Measurements from ENCODE around the gene CMTM1.
A peak's percentile ranks its signal among the peaks of the same experiment; 100 is the strongest.
"Not testable (repeated sequence)": the region's sequence is repeated elsewhere in the genome, so short reads cannot be mapped to it uniquely, and the experiment has no call there.

CMTM1 gene

DNA sequence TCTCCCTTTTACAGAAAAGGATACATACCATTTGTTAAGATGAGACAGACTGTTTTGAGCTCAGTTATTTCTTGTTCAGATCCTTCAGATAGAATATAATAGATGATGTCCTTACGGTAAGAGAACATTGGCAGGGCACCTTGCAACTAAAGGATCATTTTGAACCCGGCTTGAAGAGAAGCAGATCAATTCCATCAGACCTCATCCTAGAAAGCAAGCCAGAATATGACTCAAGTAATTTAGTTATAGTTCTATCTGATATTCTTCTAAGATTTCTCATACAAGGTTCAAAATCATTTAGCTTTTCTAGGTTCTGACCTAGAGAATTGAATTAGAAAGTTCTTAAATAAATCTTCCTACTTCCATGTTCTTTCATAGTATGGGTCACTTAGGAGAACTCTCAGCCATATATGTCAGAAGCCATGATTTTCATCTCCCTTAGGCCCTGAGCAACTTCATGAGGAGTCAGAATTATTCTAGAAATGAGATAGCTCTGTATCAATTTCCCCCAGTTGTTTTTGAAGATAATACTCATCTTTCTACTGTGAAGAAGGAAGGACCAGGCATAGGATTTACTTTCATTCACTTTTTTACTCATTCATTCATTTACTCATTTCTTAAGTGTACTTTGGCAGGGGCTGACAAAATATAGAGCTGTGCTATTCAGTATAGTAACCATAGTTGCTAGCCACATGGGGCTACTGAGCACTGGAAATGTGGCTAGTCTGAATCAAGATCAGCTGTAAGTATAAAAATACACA, 2.5 kb upstream of the CMTM1 start:
- no peak for DNase-seq

DNA sequence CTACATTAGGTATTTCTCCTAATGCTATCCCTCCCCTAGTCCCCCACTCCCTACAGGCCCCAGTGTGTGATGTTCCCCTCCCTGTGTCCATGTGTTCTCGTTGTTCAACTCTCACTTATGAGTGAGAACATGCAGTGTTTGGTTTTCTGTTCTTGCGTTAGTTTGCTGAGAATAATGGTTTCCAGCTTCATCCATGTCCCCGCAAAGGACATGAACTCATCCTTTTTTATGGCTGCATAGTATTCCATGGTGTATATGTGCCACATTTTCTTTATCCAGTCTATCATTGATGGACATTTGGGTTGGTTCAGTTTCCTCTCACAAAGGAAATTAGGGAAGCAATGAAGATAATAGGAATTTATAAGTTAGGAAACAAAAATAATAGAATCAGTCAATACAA, 1.0 kb downstream of the CMTM1 start:
- DNase-seq, result not testable (repeated sequence)

DNA sequence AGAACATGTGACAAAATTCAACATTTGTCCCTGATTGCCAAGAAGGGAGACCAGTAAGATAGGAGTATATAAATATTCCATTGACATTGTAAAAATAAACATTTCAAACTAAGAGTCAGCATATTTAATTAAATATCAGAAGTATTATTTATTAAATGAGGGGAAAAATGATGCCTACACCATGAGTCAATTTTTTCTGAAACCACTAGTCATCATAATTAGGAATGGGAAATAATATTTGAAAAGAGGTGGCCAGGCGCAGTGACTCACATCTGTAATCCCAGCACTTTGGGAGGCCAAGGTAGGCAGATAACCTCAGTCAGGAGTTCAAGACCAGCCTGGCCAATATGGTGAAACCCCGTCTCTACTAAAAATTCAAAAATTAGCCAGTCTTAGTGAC, 2.1 kb downstream of the CMTM1 start:
- no peak for DNase-seq

DNA sequence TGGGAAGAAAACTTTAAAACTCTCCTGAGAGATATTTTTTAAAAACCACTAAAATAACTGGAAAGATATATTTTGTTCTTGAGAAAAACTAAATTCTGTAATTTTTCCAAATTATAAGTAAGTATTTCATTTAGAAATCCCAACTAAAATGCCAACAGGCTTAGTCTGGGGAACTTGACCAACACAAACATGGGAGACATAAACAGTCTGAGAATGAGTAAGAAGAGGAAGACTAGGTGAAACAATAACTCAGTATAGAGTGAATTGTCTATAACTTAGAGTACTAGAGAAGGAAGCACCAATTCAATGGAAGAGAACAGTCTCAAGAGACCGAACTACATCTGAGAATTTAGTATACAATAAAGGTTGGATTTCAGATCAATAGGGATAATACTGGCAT, 2.9 kb downstream of the CMTM1 start:
- no peak for DNase-seq

DNA sequence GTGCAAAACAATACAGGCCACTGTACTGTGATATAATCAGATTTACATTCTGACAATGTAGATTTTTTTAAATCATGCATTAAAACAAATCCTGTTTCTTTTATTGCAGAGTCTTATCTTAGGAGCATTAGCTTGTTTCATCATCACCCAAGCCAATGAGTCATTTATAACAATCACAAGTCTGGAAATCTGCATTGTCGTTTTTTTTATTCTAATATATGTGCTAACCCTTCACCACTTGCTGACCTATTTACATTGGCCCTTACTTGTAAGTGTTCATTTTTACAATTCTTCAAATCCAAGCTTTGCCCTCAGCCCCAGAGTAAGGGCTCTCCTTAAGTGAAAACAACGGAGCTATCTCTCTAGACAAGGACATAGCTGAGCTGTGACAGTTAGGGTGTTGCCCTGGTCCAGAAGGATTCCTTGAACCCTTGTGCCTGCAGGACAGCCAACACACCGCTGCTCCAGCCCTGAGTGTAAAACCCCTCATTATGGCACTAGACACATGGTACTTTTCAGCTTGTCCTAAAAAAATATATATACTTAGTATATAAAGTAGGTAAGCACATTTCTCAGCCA, 3.7 kb downstream of the CMTM1 start:
- no peak for DNase-seq

DNA sequence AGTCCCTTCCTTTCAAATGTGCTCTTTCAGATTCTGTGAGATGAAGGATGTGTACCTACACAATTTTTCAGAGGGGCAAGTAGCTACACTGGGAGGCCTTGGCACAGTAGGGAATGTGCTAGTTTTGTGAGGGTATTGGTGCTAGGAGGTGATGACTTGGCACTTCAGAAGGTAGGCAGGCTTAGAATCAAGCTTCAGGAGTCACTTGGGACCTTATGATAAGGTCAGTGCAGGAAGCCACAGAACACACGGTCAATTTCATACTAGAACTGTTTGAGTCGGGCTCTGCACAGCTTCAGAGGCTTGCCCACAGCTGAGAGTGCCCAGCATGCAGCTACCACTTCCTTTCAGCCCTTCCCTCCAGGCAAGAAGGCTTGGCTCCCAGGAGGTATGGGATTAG, 6.1 kb downstream of the CMTM1 start:
- DNase-seq, result no peak

DNA sequence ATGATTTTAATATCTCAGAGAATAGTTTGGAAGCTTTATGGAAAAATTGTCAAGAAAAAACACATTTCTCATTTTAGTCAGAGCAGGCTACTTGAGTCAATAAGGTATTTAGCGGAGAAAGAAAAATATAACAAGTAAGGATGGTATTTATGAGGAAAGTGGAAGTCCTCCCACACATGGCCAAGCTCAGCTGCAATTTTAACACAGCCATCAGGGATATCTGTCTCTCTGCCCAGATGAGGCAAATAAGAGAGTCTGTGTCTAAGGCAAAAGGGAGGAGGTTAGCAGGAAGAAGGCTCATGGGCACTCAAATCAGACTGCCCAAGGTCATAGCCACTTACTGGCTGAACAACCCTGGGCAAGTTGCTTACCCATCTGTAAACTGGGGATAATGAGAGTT, 7.8 kb downstream of the CMTM1 start:
- no peak for DNase-seq

DNA sequence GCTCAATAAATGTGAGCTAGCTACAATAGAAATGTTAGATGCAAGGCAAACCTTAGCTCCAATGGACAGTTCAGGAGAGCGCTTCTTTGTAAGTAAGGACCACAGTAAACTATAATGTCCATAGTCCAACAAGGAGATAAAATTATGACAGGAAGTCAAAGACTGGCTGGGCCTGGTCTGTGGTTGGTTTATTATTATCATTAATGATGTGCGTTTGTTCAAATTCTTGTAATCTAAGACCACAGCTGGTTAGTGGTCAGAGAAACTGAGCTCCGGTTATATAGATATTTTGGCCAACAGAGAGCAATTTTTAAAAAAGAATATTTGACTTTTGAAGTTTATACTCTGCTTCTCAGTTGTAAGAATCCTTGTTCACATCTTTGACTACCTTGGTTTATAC, 8.3 kb downstream of the CMTM1 start:
- no peak for DNase-seq

DNA sequence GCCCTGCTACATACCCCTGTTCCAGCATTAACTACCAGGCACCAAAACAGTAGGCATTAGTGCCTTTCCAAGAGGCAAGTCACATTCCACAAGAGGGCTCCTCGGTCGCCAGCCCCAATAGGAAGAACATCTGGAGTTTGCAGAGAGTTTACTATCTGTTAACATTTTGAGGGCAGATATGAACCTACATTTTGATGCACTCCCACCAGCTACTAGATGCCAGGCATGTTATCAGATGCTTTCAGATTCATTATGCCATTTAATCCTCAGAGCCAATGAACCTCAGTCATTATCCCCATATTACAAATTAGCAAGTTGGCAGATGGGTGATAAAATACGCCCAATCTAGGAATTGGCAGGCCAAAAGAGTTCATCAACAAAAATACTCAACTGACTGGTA, 8.8 kb downstream of the CMTM1 start:
- DNase-seq, result no peak

DNA sequence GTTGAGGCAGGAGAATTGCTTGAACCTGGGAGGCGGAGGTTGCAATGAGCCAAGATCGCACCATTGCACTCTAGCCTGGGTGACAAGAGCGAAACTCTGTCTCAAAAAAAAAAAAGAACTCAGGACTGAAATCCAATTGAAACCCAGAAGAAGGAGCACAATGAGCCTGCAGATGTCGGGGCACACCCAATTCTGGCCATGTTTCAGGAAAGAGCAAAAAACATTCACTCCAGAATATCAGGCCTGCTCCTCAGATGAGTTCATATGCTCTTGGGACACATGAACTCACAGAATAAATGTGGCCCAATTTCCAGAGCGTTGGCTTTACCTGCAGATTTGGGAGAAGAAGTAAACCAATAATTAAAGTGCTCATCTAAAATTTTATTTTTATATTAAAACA, 10.1 kb downstream of the CMTM1 start:
- DNase-seq, result no peak

DNA sequence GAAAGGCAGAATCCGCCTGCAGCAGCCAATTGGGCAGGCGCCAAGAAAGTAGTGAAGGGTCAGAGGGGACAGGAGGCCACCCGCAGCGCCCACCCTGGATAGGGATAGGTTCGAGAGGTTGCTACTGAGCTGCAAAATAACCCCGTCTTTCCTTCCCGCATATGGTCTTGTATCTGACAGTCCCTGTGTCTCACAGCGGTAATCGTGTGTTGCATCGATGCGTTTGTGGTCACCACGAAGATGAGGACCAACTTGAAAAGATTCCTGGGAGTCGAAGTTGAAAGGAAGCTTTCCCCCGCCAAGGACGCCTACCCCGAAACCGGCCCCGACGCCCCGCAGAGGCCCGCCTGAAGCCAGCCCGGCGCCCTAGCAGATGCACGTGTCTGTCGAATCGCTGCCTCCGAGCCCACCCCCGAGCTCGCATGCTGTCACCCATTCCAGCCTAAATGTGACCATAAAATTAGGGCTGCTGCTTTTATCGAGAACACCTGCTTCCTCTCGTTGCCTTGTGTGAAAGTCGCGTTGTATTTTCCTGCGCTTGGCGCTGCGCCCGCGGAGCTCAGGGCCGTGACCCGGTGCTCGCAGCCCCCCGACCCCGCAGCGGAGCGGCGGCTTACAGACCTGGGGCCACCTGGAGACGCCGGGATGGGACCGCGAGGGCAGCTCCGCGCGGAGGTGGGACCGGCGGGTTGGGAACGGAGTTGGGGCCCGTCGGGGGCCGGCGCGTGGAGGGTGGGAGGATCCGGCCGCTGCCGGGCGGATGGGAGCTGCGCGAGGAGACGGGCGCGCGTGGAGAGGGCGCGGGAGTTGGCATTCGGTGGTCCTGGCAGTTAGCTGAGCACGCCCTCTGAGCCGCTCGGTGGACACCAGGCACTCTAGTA, 12.7 kb downstream of the CMTM1 start, which contains the start of gene CMTM2:
Gene CMTM2, plus strand, starts transcription at position 813 of the 881 bp plus-strand sequence. CDS start 145 bp downstream, outside the sequence.
- DNase-seq, result peak; percentile 75

DNA sequence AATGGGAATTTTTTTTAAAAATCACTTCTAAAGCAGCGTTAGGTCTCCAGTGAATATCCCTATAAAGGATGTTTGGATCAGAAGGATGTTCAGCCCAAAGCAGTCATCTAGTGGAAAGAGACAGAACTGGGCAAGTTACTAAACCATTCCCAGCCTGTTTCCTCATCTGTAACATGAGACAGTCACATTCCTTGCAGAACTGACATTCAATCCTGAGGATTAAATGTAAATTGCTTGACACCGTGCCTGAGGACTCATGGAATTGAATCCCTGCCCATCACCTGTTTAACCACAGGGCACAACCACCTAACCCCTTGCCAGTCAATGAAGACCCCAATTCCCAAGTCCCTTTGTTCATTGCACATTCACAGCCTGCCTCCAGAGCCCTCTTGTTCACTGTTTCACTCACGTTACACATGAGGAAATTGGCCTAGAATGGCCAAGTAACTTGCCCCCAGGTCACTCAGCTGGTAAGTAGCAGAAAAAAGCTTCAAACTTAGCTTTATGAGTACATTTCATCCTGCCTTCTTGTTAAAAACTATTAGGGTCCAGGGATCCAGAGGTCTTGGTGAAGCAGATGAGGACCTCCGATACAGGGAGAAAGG, 14.5 kb downstream of the CMTM1 start:
- no peak for DNase-seq

DNA sequence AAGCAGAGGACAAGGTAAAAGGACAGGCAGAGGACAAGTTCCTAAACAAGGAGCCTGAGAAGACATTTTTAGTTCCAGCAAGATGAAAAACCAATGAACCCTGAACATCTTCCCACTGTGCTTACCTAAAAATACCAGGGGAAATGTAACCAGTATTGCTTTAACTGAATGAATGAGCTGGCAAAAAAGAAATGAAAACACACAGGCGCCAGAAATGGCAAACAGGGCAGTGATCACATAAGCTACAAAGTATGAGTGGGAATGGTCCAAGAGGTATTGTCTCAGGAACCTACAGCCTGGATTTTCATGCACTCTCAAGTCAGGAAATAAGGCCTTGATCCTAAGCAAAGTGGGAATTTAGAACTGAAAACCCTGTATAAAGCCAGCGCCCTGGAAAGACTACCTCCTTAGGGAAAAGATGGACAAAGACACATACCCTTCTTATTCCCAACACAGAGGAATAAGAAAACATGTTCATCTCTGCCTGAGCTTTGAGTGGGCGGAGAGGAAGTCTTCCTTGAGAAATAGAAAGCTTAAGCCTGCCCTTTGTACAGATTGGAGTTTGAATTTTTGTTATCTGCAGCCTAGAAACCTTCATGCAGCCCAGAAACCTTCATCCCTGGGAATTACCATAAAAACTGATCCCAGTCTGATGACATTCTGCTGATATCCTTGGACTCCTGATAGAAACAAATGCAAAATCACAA, 15.2 kb downstream of the CMTM1 start:
- DNase-seq, result no peak

DNA sequence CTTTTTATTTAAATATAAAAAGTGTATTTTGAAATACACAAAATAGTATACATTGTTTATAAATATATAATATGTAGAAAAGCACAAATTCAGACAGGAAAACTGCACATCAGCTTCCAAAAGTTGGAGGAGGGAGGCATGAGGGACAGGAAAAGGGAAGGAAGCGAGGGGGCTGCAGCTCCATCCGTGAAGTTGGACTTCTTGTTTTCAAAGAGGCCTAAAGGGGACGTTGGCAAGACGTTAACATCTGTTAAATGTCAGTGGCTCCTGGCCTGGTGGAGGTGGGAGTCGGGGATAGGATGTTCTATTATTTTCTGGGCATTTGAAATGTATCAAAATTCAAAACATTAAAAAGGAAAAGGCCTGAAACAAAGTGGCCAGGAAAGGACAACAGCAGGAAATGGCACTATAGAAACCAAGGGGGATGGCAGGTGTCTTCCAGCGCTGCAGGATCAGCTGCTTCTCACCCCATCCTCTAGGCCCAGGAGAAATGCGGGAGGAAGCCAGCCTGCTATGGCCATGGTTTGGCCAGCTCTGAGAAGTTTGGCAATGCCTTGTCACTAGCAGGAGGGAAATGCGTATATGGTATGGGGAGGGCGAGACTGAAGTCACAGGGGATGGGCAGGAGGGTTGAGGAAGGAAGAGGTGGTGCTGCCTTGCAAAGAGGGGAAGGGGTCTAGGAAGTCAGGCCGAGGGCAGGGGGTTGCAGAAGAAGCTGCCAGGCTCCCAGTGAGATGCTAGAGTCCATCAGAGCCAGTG, 19.4 kb downstream of the CMTM1 start:
- peak; percentile 40 for DNase-seq

DNA sequence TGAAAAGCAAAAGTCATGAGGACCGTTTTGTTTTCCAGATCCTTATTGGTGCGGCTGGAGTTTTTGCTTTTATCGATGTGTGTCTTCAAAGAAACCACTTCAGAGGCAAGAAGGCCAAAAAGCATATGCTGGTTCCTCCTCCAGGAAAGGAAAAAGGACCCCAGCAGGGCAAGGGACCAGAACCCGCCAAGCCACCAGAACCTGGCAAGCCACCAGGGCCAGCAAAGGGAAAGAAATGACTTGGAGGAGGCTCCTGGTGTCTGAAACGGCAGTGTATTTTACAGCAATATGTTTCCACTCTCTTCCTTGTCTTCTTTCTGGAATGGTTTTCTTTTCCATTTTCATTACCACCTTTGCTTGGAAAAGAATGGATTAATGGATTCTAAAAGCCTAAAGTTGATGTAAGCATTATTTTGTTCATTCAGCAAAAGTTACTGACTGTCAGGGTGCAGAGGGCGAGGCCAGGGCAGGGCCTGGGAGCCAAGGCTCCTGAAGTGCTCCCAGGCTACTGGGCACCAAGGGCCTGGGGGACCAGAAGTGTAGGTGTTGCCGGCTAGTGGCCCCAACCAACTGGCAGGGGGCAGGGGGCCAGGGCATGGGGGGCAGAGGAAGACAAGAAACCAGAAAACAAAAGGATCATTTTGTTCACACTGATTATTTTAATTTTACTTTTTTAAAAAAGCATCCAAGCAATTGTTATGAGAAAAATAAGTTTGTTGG, 21.8 kb downstream of the CMTM1 start:
- DNase-seq, result no peak

DNA sequence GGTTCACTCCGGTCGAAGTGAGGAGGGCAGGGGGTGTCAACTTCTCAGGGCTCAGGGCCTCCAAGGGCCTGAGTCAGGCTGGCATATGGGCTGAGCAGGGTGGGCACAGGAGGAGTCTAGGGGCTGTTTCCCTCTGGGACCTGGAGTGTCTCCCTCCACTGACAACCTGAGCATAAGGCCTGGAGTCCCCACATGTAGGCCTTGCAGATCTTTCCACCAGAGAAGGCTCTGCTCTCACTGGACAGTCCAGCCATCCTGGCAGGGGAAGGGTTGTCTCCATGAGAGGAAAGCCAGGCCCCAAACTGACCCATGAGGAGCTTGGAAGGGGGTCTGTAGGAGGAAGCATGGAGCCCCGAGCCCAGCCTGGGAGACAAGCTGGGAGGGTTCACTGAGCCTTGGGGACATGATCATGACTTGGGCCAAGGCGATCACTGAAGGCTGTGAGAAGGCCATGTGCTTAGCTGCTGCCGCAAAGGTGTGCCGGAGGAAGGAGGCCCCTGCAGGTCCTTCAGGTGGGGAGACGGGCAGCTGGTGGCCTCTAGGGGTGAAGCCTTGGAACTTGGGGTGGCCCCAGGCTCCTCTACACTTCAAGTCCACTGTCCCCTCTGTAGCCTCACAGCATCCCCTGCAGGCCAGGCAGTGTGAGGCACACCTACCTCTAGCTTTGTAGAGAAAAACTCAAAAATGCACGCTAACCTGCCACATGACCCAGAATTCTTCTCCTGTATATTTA, 22.9 kb downstream of the CMTM1 start:
- peak; percentile 76 for DNase-seq

DNA sequence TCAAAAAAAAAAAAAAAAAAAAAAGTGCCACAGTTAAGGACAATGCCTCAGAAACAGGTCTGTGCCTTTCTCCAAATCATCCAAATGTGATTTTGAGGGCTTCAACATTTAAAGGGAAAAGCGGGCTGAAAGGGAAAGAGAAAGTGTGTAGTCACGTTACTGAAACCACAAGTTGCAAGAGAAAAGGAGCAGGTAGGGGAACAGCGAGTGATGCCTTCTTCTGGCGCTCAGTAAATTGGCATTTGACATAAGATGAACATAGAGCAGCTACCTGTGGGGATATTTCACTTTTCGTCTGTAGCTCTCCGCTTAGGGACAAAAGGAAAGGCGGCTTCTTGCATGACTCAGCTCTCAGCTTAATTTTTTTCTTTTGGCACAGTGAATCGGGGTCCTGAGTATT, 24.1 kb downstream of the CMTM1 start:
- DNase-seq, result no peak

DNA sequence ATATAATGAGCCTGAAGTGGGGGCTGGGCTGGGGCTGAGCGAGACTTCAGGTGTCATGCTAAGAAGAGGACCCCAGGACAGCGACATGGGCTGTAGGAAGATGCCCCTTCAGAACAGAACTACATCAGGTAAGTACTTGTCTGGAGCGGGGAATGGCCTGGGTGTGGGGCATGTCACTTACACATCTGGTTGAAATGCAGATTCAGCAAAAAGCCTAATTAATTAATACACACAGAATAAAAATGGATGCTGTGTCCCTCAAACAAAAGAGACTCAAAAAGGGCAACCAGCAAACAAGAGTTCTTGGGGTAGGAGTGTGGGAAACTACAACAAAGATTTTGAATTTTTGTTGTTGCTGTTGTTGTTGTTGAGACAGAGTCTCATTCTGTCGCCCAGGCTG, 24.8 kb downstream of the CMTM1 start:
- no peak for DNase-seq

DNA sequence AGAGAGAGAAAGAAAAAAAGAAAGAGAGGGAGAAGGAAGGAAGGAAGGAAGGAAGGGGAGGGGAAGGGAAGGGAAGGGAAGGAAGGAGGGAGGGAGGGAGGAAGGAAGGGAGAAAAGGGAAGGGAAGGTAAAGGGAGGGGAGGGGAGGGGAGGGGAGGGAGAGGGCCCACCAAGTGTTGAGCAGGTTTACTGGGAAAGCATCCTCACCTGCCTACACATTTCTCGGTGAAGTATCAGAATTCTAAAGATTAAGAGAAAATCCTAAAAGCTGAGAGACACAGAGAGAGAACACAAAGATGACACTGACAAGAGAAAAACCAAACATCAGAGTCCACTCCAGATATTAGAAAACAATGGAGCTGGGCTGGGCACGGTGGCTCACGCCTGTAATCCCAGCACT, 26.0 kb downstream of the CMTM1 start:
- no peak for DNase-seq

DNA sequence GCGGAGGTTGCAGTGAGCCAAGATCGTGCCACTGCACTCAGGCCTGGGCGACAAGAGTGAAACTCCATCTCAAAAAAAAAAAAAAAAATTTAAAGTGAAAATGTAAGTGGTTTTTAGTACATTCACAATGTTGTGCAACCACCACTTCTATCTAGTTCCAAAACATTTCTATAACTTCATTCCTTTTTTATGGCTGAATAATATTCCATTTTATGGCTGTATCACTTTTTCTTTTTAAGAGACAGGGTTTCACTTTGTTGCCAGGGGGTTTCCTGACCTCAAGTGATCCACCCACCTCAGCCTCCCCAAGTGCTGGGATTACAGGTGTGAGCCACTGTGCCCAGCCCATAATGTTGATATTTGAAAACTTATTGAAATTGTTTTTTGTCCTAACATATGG, 26.6 kb downstream of the CMTM1 start:
- no peak for DNase-seq

DNA sequence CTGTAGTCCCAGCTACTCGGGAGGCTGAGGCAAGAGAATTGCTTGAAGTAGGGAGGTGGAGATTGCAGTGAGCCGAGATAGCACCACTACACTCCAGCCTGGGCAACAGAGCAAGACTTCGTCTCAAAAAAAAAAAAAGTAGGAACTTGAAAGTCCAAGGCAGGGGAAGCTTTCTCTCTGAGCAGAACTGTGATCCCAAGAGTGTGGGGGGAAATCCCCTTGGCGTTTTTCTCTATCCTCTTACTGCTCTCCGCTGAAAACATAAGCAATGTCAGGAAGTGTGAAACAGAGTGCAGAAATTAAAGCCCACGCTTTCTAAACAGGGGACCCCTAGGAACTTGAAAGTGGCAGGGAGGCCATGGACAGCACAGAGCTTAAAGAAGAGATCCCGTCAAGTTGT, 28.5 kb downstream of the CMTM1 start:
- no peak for DNase-seq
